ENCODE data around the gene PIAS4. TPM values are rescaled to one million over a fixed set of nuclear protein-coding genes. Genes with fewer than 3 reads are reported as not detected.
"Not testable (repeated sequence)": the region's sequence is repeated elsewhere in the genome, so short reads cannot be mapped to it uniquely, and the experiment has no call there.

PIAS4 gene, protein sequence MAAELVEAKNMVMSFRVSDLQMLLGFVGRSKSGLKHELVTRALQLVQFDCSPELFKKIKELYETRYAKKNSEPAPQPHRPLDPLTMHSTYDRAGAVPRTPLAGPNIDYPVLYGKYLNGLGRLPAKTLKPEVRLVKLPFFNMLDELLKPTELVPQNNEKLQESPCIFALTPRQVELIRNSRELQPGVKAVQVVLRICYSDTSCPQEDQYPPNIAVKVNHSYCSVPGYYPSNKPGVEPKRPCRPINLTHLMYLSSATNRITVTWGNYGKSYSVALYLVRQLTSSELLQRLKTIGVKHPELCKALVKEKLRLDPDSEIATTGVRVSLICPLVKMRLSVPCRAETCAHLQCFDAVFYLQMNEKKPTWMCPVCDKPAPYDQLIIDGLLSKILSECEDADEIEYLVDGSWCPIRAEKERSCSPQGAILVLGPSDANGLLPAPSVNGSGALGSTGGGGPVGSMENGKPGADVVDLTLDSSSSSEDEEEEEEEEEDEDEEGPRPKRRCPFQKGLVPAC
- polyA plus RNA-seq (ENCODE audit: insufficient read length in 3 of 3): 10 to 100 TPM; 25.2 to 34.8 (median 29.6) TPM

DNA sequence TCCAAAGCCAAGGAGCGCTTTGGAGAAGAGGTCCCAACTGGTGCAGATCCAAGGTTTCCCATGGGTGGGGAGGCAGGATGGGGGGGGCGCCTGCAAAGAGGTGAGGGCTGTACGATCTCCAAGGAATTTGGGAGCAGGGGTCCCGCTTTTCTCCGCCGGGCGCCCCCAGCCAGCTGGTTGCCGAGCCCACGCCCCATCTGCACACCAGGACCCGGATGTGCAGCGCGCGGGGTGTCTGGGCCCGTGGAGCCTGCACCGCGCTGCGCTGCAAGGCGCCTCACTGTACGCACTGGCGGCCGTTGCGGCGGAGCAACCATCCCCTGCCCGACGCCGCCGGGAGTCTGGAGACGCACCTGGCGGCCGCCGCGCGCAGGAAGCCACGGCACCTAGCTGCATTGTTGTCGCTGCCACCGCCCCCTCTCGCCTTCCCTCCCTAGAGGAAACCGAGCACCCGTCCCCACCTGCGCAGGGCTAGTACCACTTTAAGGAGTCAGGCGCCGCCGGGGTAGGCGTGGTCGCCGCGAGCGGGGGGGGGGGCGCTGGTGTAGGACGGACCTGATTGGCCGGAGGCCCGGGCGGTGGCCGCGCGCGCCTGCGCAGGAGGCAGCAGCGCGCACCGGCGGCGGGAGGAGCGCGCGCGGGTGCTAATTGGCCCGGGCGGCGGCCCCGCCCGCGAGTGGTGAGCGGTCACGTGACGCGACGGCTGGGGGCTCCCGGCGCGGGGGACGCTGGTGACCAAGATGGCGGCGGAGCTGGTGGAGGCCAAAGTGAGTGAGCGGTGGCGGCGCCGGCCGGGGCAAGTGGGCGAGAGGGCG is at the start of gene PIAS4:
TSS of gene PIAS4 (plus strand) at position 716 of the 815 bp plus-strand sequence. CDS start at position 741, 25 bp downstream.
- DNase-seq (ENCODE audit: low read depth in 3 of 3, low spot score in 2 of 3): peak; percentile 82 to 94 (median 88)

DNA sequence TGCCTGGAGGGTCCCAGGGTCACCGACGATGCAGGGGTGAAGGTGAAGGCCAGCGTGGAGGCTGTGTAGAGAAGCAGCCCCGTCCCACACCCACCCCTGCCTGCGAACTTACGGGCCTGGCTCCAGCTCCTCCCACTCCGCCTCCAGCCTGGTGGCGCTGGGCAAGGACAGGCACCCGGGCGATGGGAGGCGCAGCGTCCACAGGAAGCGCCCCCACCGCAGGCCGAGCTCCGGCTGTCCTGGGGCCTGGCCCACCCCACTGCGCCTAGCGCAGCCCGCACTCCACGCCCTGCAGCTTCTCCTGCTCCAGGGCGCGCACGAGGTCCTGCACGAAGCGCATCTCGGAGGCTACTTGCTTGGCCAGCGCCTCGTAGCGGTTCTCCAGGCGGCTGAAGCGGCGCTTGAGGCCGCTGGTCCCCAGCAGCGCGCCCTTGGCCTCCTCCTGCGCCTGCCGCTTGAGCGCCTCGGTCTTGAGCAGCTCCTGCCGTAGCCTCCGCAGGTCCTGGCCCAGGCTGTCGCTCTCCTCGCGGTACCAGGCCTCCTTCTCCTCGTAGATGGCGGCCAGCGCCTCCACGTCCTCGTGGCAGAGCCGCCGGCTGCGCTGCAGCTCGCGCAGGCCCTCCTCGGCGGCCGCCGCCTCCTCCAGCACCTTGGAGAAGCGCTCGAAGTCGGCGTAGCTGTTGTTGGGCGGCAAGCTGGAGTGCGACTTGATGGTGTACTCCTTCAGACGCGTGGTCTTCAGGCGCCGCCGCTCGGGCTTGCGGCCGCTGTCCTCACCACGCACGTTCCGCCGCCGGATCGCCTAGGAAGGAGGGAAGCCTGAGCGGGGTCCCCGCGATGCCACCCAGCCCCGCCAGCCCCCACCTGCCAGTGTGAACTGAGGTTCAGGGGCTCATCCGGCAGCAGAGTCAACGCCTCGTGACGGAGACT is 48.4 kb upstream of the PIAS4 start:
- no peak for DNase-seq (ENCODE audit: low read depth in 3 of 3, low spot score in 2 of 3)

DNA sequence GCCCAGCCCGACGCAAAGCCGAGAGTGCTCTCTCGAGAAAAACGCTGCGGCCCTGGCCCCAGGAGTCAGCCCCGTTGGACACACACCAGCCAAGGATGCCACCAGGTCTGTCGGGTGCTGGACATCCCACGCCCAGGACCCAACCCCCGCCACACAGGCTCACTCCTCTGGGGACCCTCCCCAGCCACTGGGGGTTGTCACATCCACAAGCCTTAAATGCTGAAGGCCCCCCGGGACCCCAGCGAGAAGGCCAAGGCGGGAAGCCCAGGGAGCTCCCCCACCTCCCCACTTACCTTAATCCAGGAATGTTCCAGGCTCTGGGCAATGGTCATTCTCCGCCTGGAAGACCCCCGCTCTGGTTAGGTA is 47.8 kb upstream of the PIAS4 start:
- DNase-seq (ENCODE audit: low read depth in 3 of 3, low spot score in 2 of 3): no peak

DNA sequence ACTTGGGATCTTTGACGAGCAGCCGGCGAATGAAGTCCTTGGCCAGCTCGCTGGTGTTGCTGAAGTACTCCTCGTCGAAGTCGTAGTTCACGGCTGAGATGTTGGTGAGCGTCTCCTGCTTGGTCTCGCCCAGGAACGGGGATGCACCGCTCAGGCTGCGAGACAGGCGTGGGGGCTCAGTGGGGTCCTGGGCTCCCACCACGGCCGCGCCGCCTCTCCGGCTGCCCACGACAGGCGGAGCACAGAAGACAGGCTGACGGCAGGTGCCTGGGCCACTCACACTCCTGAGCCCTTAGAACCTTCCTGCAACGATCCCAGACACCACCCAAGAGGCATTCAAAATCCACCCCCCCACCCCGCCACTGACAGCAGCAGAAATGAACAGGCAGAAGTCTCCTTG is 46.5 kb upstream of the PIAS4 start:
- DNase-seq (ENCODE audit: low read depth in 3 of 3, low spot score in 2 of 3): no peak

DNA sequence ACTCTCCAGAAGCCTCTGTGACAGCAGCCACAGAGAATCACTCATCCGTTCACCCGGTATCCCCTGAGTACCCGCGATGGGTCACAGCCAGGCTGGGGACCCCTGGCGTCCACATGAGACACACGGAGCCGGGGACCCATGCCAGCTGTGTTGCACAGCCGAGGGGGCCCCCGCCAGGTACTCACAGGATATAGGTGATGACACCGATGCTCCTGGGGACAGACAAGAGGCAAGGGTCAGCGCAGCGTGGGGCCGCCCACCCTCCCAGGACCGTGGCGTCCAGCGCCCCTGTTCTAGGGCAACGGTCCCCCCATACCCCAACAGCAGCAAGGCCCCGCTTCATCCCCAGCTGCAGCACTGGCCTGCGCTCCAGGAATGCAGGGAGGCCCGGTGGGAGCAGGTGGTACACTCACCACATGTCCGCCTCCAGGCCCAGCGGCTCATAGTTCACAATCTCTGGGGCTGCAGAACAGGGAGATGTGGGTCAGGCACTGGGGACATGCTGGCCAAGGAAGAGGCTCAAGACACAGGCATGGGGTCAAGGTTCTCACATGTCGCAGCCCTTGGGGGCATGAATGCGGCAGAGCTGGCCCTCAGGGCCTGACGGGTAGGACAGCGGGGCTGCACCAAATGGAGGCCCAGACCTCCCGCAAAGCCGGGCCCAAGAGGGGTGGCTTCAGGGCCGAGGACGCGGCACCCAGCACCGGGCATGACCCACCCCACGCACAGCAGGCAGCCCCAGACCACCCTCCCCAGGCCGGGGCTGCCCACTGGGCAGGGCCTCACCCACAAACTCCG is 43.9 kb upstream of the PIAS4 start:
- DNase-seq (ENCODE audit: low read depth in 3 of 3, low spot score in 2 of 3): no peak

DNA sequence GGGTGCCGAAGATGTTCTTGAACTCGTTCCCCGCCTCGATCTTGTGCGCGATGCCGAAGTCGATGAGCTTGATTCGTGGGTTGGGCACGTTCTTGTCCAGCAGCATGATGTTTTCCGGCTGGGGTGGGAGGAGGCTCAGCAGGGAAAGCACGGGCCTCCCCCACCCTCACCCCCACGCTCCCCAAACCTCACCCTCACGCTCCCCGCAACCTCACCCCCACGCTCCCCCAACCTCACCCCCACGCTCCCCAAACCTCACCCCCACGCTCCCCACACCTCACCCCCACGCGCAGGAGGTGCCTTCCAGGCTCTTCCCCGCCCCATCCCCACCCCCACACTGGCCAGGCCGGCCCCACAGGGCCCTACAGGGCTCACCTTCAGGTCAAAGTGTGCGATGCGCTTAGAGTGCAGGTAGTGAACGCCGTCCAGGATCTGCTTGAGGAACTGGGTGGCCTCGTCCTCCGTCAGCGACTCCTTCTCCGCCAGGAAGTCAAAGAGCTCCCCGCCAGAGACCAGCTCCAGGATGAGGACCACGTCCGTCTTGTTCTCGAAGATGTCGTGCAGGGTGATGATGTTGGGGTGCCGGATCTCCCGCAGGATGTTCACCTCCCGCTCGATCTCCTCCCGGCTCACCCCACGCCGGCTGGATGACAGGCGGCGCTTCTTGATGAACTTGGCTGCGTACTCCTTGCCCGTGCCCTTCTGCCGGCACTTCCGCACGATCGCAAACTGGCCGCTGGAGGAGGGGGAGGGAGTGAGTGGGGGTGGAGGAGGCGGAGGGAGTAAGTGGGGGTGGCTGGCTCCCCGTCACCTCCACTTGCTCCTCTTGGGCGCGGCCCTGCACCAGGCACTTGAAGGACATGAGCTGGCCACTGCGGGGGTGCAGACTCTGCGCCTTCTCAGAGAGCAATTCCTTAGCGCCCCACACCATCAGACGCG is 43.0 kb upstream of the PIAS4 start:
- DNase-seq (ENCODE audit: low read depth in 3 of 3, low spot score in 2 of 3): no peak

DNA sequence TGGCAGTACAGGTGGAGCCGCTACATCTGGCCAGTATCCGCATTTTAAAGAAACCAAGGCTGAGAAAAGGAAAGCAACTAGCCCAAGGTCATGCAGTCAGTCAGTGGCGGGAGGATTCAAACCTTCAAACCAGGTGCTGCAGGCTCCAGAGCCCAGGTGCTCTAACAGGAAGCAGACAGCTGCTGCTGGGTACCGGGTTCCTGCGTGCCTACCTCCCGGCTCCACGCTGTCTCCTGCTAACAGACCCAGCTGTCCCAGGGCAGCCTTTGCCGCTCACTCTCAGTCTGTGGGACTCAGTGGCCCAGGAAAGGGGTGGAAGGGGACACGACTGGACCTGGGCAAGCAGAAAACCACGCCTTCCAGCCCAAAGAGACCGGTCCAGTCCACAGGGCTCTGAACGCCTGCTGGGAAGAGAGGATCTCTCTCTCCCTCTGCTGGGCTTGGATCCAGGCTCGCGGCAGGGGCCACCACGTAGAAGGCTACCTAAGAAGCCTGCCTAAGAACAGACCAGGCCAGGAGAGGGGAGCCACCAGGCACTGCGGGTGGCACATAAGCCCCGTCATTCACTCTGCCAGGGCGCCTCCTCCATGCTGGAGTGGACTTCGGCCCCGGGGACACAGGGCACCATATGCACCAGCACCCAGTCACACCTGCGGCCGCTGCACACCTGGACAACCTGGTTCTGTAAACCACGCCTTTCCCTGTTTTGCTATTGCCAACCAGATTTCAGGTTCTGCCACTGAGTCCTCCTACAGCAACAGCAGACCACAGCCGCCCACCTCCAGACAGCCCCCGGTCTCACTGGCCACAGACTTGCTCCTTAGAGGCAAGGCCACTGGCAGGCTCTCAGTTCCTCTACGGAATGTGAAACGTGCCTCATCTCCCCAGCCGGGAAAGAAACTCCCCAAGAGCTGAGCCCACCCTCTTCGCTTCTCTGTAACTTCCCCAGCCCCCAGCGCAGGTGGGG is 41.2 kb upstream of the PIAS4 start:
- DNase-seq (ENCODE audit: low read depth in 3 of 3, low spot score in 2 of 3): no peak

DNA sequence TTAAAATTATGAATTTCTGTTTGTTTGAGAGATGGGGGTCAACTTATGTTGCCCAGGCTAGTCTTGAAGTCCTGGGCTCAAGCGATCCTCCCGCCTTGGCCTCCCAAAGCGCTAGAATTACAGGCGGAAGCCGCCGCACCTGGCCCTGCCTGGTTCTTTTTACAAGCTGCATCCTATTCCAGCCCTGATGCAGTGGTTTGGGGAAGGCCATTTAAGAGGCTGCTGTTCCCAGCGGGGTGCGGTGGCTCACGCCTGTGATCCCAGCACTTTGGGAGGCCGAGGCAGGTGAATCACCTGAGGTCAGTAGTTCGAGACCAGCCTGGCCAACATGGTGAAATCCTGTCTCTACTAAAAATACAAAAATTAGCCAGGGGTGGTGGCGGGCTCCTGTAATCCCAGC is 39.6 kb upstream of the PIAS4 start:
- not testable (repeated sequence) for DNase-seq (ENCODE audit: low read depth in 3 of 3, low spot score in 2 of 3)

DNA sequence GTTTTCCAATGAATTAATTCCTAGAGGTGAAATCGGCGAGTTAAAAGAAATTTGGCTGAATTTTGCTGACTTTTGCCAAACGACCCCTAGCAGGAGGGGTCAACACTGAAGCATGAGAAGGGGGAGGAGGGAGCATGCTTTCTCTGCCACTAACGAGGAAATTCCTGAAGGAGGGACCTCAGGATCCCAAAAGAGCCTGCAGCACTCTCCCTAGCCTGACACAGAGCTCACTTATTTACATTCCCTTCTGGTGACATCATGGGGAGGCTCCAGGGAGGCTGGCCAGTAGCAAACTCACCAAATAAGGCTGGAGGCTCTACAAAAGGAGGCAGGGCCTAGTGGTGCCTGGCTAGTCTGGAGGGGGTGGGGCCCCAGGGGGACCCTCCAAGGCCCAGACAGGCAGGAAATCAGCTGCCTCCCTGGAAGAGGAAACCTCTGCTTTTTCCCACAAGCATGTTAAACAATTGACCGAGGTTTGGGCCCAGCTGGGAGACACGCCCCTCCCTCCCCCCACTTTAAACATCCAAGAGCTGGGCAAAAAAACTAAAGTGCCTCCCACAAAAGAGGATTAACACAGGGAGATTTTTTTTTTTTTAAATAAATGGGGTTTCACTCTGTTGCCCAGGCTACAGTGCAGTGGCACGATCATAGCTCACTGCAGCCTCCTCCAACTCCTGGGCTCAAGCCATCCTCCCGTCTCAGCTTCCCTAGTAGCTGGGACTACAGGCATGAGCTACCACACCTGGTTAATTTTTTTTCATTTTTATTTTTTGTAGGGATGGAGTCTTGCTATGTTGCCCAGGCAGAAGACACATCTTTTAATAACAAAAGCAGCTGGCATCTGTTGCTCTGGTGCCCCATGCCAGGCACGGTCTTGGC is 38.7 kb upstream of the PIAS4 start:
- peak; percentile 75 to 81 (median 80) for DNase-seq (ENCODE audit: low read depth in 3 of 3, low spot score in 2 of 3)

DNA sequence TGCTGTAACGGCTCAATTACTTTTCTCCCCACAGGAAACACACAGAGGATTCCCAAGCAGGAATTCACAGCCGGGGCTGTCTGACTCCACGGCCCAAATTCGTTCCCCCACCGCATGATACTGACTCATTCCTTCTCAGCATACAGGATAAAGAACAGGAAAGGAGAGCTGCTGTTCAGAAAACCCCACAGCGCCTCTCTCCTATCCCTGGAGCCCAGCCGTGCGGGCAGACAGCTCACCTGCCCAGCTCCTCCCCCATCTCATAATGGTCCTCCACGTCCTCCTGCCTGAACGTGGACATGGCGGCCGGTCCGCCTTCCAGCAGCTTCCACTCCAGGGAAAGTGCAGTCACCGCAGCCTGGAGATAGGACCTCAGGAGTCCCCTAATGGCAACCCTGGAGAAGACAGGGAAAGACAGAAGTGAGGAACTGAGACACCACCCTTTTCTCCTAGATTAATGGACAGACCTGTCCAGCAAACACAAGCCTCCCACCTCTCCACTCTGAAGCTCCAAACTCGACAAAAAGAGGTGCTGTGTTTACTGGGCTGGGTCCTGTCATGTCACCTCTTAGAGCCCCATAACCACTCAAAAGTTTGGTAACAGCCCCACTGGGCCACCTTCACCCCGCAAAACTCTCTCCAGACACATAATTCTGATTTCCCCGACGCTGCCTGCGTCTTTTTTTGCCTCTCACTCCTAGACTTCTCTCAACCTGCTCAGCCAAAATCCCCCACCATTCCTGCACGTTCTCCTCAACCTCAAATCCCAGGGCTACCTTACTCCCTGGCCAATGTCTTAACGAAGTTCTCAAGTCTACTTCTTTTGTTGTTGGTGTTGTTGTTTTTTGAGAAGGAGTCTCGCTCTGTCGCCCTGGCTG is 37.9 kb upstream of the PIAS4 start:
- no peak for DNase-seq (ENCODE audit: low read depth in 3 of 3, low spot score in 2 of 3)

DNA sequence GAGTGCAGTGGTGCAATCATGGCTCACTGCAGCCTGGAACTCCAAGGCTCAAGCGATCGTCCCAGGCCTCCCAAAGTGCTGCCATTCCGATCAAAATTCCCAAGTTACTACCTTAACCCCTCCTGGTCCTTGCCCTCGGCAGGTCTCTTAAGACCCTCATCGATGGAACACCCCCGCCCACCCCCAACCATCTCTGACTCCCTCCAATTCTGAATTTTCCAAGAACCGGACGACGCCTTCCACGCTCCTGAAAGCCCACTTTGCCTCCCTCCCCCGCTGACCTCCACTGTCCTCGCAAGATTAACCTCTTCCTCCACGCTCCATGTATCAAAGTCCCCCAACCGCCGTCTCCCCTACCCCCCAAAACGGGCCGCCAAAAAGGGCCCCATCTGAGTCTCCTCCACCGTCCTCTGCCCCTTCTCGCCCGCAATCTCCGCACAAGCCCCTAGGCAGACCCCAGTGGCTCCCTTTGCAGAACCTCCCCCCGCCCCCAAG is 37.2 kb upstream of the PIAS4 start:
- DNase-seq (ENCODE audit: low read depth in 3 of 3, low spot score in 2 of 3): no peak

DNA sequence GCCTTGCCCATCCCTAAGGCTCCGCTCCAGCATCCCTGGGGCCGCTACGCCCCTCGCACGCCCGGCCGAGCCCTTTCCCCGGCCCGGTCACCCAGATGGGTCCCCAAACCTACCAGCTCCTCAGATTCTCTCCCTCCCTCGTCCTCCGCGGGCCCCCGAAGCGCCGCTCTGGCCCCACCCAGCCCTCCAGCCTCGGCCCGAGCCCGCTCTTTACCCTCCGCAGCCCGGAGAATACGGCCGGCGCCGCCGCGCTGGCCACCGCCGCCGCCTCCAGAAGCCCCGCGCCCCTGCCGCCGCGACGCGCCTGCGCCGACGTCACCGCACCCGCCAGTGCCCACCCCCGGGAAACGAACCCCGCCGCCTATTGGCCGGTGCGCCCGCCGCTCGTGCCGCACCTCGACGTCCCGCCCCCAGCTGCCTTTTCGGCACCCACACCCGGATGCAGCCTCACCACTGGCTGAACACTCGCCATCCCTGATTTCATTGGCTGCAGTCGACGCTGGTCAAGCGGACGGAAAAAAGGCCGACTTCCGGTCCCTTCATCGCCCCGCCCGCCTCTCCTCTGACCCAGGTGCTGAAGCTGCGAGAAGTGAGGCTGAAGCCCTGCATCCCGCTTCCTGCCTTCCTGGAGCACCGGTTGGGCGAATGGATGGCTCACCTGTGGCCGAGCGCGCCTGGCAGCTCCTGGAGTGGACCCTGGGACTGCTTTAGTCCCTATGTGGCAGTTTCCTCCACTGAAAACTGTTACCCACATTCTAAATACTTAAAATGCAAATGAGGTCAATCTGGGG is 36.5 kb upstream of the PIAS4 start, which contains the start of gene DAPK3:
TSS of gene DAPK3 (minus strand) at position 292 of the 791 bp plus-strand sequence. CDS start 1,364 bp downstream, outside the sequence.
- DNase-seq (ENCODE audit: low read depth in 3 of 3, low spot score in 2 of 3): peak; percentile 88 to 95 (median 89)

DNA sequence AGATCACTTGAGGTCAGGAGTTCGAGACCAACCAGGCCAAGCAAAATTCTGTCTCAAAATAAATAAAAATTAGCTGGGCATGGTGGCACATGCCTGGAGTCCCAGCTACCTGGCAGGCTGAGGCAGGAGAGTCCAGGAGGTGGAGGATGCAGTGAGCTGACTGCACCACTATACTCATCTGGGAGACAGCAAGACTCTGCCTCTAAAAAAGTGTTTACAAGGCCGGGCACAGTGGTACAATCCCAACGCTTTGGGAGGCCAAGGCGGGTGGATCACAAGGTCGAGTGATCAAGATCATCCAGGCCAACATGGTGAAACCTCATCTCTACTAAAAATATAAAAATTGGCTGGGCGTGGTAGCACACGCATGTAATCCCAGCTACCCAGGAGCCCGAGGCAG is 32.4 kb upstream of the PIAS4 start:
- DNase-seq (ENCODE audit: low read depth in 3 of 3, low spot score in 2 of 3): no peak

DNA sequence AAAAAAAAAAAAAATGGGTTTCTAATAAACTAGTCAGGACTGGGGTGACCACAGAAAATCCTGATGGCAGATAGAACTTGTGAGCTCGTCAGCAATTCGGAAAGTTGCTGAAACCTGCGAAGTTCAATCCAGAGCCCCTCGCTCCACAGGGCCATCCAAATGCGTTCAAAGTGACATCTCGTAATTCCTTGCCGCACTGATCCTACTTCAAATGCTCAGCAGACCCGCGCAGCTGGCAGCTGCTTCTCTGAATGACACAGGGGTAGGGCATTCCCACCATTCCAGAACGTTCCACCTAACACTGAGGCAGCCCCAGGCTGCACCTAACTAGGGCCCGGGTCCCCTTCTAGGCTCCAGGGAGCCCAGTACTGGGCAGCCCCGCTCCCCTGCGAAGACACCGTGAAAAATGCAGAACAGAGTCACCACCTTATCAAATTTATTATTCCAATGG is 31.9 kb upstream of the PIAS4 start:
- DNase-seq (ENCODE audit: low read depth in 3 of 3, low spot score in 2 of 3): no peak

Measured in right renal cortex interstitium (tissue), 3 donors.